DMS 273 (cell line): ENCODE measurements around the gene CNMD.

ENCODE experiments used
- DNase-seq: peaks from one replicate; lab custom pipeline; 2025; ENCODE audit not compliant: unreplicated experiment; lab: John Stamatoyannopoulos, UW

The CNMD gene

GRCh38 chr13:52739468-52740071 is at the start of gene CNMD:
Gene CNMD (minus strand): TSS chr13:52739820. CDS start chr13:52739701, 119 bp downstream.
- DNase-seq, result no peak

GRCh38 chr13:52788011-52788410 is 48.4 kb upstream of the CNMD start:
- no peak for DNase-seq

- no peak for DNase-seq
These were observed 47.6 kb upstream of the CNMD start for GRCh38 chr13:52787235-52787634.

GRCh38 chr13:52786766-52787165 is 47.1 kb upstream of the CNMD start:
- DNase-seq, result no peak

- no peak for DNase-seq
These were observed 46.1 kb upstream of the CNMD start for GRCh38 chr13:52785739-52786138.

GRCh38 chr13:52784591-52785340 is 45.1 kb upstream of the CNMD start:
- no peak for DNase-seq

GRCh38 chr13:52783943-52784342 is 44.3 kb upstream of the CNMD start:
- DNase-seq, result no peak

- no peak for DNase-seq
These were observed 43.1 kb upstream of the CNMD start for GRCh38 chr13:52782471-52783448.

GRCh38 chr13:52780611-52781010 is 41.0 kb upstream of the CNMD start:
- DNase-seq, result no peak

GRCh38 chr13:52780092-52780491 is 40.5 kb upstream of the CNMD start:
- no peak for DNase-seq

GRCh38 chr13:52779103-52779502 is 39.5 kb upstream of the CNMD start:
- DNase-seq, result no peak

- no peak for DNase-seq
These were observed 37.1 kb upstream of the CNMD start for GRCh38 chr13:52776726-52777125.

- no peak for DNase-seq
These were observed 35.9 kb upstream of the CNMD start for GRCh38 chr13:52775511-52775910.

GRCh38 chr13:52767949-52768516 is 28.4 kb upstream of the CNMD start:
- DNase-seq, result peak; percentile 9

- peak; percentile 41 for DNase-seq
These were observed 26.2 kb upstream of the CNMD start for GRCh38 chr13:52765611-52766390.

- DNase-seq, result no peak
These were observed 20.5 kb upstream of the CNMD start for GRCh38 chr13:52760077-52760476.

GRCh38 chr13:52758114-52758513 is 18.5 kb upstream of the CNMD start:
- no peak for DNase-seq

- no peak for DNase-seq
These were observed 11.6 kb upstream of the CNMD start for GRCh38 chr13:52751196-52751595.

GRCh38 chr13:52750713-52751112 is 11.1 kb upstream of the CNMD start:
- DNase-seq, result peak; percentile 18

GRCh38 chr13:52749419-52749818 is 9.8 kb upstream of the CNMD start:
- DNase-seq, result peak; percentile 87
